ENCODE results near the gene SLC15A5.

The SLC15A5 gene

GRCh38 chr12:16277585-16277984, at the start of gene SLC15A5:
SLC15A5 (minus strand) TSS chr12:16277685; CDS start chr12:16277685, 0 bp downstream.
- in situ Hi-C loops (cut with MboI; ENCODE audit: low sequenced_read_pairs) = no loop called here

- in situ Hi-C loops (cut with MboI; ENCODE audit: low sequenced_read_pairs) = no loop called here
Observed at GRCh38 chr12:16325426-16325825, 47.9 kb upstream of the SLC15A5 start.

- in situ Hi-C loops (cut with MboI; ENCODE audit: low sequenced_read_pairs) = no loop called here
Observed at GRCh38 chr12:16324772-16325171, 47.3 kb upstream of the SLC15A5 start.

- in situ Hi-C loops (cut with MboI; ENCODE audit: low sequenced_read_pairs) = no loop called here
Observed at GRCh38 chr12:16324272-16324671, 46.8 kb upstream of the SLC15A5 start.

- in situ Hi-C loops (cut with MboI; ENCODE audit: low sequenced_read_pairs) = no loop called here
Observed at GRCh38 chr12:16323638-16324037, 46.2 kb upstream of the SLC15A5 start.

- in situ Hi-C loops (cut with MboI; ENCODE audit: low sequenced_read_pairs) = no loop called here
Observed at GRCh38 chr12:16323010-16323409, 45.5 kb upstream of the SLC15A5 start.

GRCh38 chr12:16310934-16311333, 33.4 kb upstream of the SLC15A5 start:
- in situ Hi-C loops (cut with MboI; ENCODE audit: low sequenced_read_pairs) = no loop called here

GRCh38 chr12:16307856-16308475, 30.5 kb upstream of the SLC15A5 start:
- in situ Hi-C loops (cut with MboI; ENCODE audit: low sequenced_read_pairs) = no loop called here

- in situ Hi-C loops (cut with MboI; ENCODE audit: low sequenced_read_pairs) = no loop called here
Observed at GRCh38 chr12:16303939-16304338, 26.5 kb upstream of the SLC15A5 start.

GRCh38 chr12:16300736-16301135, 23.3 kb upstream of the SLC15A5 start:
- in situ Hi-C loops (cut with MboI; ENCODE audit: low sequenced_read_pairs) = no loop called here

- in situ Hi-C loops (cut with MboI; ENCODE audit: low sequenced_read_pairs) = no loop called here
Observed at GRCh38 chr12:16300122-16300521, 22.6 kb upstream of the SLC15A5 start.

GRCh38 chr12:16299403-16299802, 21.9 kb upstream of the SLC15A5 start:
- in situ Hi-C loops (cut with MboI; ENCODE audit: low sequenced_read_pairs) = no loop called here

- in situ Hi-C loops (cut with MboI; ENCODE audit: low sequenced_read_pairs) = no loop called here
Observed at GRCh38 chr12:16297521-16297920, 20.0 kb upstream of the SLC15A5 start.

- in situ Hi-C loops (cut with MboI; ENCODE audit: low sequenced_read_pairs) = no loop called here
Observed at GRCh38 chr12:16294376-16294956, 17.0 kb upstream of the SLC15A5 start.

- in situ Hi-C loops (cut with MboI; ENCODE audit: low sequenced_read_pairs) = no loop called here
Observed at GRCh38 chr12:16291032-16291431, 13.5 kb upstream of the SLC15A5 start.

GRCh38 chr12:16285586-16285985, 8.1 kb upstream of the SLC15A5 start:
- in situ Hi-C loops (cut with MboI; ENCODE audit: low sequenced_read_pairs) = no loop called here

- in situ Hi-C loops (cut with MboI; ENCODE audit: low sequenced_read_pairs) = no loop called here
Observed at GRCh38 chr12:16282978-16283377, 5.5 kb upstream of the SLC15A5 start.

GRCh38 chr12:16282081-16282480, 4.6 kb upstream of the SLC15A5 start:
- in situ Hi-C loops (cut with MboI; ENCODE audit: low sequenced_read_pairs) = no loop called here

- in situ Hi-C loops (cut with MboI; ENCODE audit: low sequenced_read_pairs) = no loop called here
Observed at GRCh38 chr12:16281157-16281556, 3.7 kb upstream of the SLC15A5 start.

- in situ Hi-C loops (cut with MboI; ENCODE audit: low sequenced_read_pairs) = no loop called here
Observed at GRCh38 chr12:16272222-16272621, 5.3 kb downstream of the SLC15A5 start.

GRCh38 chr12:16271062-16271461, 6.4 kb downstream of the SLC15A5 start:
- in situ Hi-C loops (cut with MboI; ENCODE audit: low sequenced_read_pairs) = no loop called here

- in situ Hi-C loops (cut with MboI; ENCODE audit: low sequenced_read_pairs) = no loop called here
Observed at GRCh38 chr12:16269946-16270345, 7.5 kb downstream of the SLC15A5 start.

GRCh38 chr12:16266085-16266484, 11.4 kb downstream of the SLC15A5 start:
- in situ Hi-C loops (cut with MboI; ENCODE audit: low sequenced_read_pairs) = no loop called here

Measured in HL-60/S4 (cell line).